SK-N-SH treated with all-trans-retinoic acid at 6 μM for 48 hours (cell line): ENCODE measurements around the gene YPEL2.
"Not testable (repeated sequence)": the region's sequence is repeated elsewhere in the genome, so short reads cannot be mapped to it uniquely, and the experiment has no call there.

Source experiments
- CREB5 ChIP-seq: fragments of 250-450 bp; sonication (Bioruptor Pico); IDR thresholded peaks from 2 replicates; pipeline ENCODE4 v1.5.1; 2020; ENCODE audit warnings: low read depth, mild to moderate bottlenecking, moderate library complexity
- CSDC2 ChIP-seq: fragments of 250-450 bp; sonication (Bioruptor Pico); IDR thresholded peaks from 2 replicates; pipeline ENCODE4 v1.5.0; 2020; ENCODE audit warnings: mild to moderate bottlenecking, moderate library complexity
- GLIS3 ChIP-seq: fragments of 250-450 bp; sonication (Bioruptor Pico); IDR thresholded peaks from 2 replicates; pipeline ENCODE4 v1.5.0; 2020; ENCODE audit warnings: mild to moderate bottlenecking, moderate library complexity
- ISL1 ChIP-seq: fragments of 250-450 bp; sonication (Bioruptor Pico); IDR thresholded peaks from 2 replicates; pipeline ENCODE4 v2.1.2; 2022; ENCODE audit warnings: mild to moderate bottlenecking, moderate library complexity
- PATZ1 ChIP-seq: fragments of 250-450 bp; sonication (Bioruptor Pico); IDR thresholded peaks from 2 replicates; pipeline ENCODE4 v1.8.0; 2020; ENCODE audit warnings: mild to moderate bottlenecking, moderate library complexity, borderline replicate concordance
- RARB ChIP-seq: fragments of 250-450 bp; sonication (Bioruptor Pico); IDR thresholded peaks from 2 replicates; pipeline ENCODE4 v1.8.0; 2021; ENCODE audit warnings: mild to moderate bottlenecking, moderate library complexity
- SNAI2 ChIP-seq: fragments of 250-450 bp; sonication (Bioruptor Pico); IDR thresholded peaks from 2 replicates; pipeline ENCODE4 v1.5.0; 2020; ENCODE audit warnings: mild to moderate bottlenecking, moderate library complexity
- TCF4 ChIP-seq: fragments of 250-450 bp; sonication (Bioruptor Pico); IDR thresholded peaks from 2 replicates; pipeline ENCODE4 v1.8.0; 2021; ENCODE audit warnings: mild to moderate bottlenecking, moderate library complexity, borderline replicate concordance
- ZFP3 ChIP-seq: fragments of 250-450 bp; sonication (Bioruptor Pico); IDR thresholded peaks from 2 replicates; pipeline ENCODE4 v1.5.0; 2020; ENCODE audit warnings: mild to moderate bottlenecking, moderate library complexity
- ZFP30 ChIP-seq: fragments of 450-650 bp; formaldehyde crosslinking; IDR thresholded peaks from 2 replicates; pipeline ENCODE4 v1.5.0; 2022; ENCODE audit warnings: mild to moderate bottlenecking, moderate library complexity
- ZNF565 ChIP-seq: fragments of 450-650 bp; formaldehyde crosslinking; conservative IDR thresholded peaks from 2 replicates; pipeline ENCODE4 v1.5.0; 2020; ENCODE audit warnings: low read depth, mild to moderate bottlenecking, moderate library complexity

GRCh38 chr17:59412431-59412830 lies 81.0 kb downstream of the YPEL2 start:
- not testable (repeated sequence) for TF ChIP-seq ZFP30 (CRISPR knock-in tag); CREB5 (CRISPR knock-in tag); SNAI2 (CRISPR knock-in tag); PATZ1; ZNF565 (CRISPR knock-in tag); CSDC2 (CRISPR knock-in tag); RARB (CRISPR knock-in tag); ISL1; GLIS3 (CRISPR knock-in tag); TCF4 (CRISPR knock-in tag); ZFP3 (CRISPR knock-in tag)
